ENCODE results near the gene RWDD3. TPM values are rescaled to one million over a fixed set of nuclear protein-coding genes. Genes with fewer than 3 reads are reported as not detected.
A peak's percentile ranks its signal among the peaks of the same experiment; 100 is the strongest.

RWDD3 gene, protein sequence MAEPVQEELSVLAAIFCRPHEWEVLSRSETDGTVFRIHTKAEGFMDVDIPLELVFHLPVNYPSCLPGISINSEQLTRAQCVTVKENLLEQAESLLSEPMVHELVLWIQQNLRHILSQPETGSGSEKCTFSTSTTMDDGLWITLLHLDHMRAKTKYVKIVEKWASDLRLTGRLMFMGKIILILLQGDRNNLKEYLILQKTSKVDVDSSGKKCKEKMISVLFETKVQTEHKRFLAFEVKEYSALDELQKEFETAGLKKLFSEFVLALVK
- total RNA-seq: 17.5 and 20.5 TPM in 2 replicates
- 10.3 and 15.3 TPM in 2 replicates for polyA plus RNA-seq
- polyA plus RNA-seq (2012): 10.7 and 13.5 TPM in 2 replicates
- 0.63 and 1.9 TPM in 2 replicates for polyA minus RNA-seq (ENCODE audit: low replicate concordance)

DNA sequence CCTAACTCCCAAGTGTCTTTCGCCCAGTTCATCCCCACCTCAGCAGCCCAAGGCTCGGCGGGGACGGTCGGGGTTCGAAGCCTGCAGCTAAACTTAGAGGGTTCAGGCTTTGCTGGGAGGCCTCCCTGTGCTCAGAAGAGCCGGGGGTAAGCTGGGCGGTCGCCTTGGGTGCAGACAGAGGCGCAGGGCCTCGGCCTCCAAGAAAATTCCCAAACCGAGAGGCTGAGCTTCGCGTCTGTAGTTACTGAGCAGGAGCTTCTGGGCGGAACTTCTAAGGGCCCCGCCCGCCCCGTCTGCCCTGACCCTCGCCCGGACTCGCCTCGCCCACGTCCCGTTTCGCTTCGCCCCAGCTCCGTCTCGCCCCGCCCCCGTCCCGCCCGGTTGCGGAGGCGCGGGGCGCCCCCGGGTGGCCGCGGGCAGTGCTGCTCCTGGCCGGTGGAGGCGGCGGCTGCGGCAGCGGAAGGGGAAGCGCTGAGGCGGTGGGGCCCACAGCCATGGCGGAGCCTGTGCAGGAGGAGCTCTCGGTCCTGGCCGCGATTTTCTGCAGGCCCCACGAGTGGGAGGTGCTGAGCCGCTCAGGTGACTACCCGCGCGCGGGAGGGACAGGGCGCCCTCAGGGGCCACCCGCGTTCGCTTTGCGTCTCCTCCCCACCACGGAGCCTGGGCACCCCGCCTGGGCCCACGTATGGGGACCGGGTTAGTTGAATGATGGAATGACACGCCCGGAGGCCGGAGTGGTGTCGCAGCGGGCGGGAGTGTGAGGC is at the start of gene RWDD3:
Gene RWDD3, plus strand, starts transcription at position 474 of the 764 bp plus-strand sequence. Its CDS starts 21 bp downstream, at position 495.
- peaks cover 6% of the 10 kb centered on the region for H3K79me2 ChIP-seq (ENCODE audit: control insufficient read depth, insufficient read depth, low read length)
- H3K4me1 ChIP-seq (ENCODE audit: control insufficient read depth, extremely low read depth, insufficient read depth, low read length): peaks cover 4% of the 10 kb centered on the region
- peak within 1 kb of the TSS; percentile 94 for H3K4me2 ChIP-seq (ENCODE audit: extremely low read depth, insufficient read depth, low read length)
- H2AFZ ChIP-seq (ENCODE audit: low read length): peak within 1 kb of the TSS; percentile 96
- no peaks in the 10 kb centered on the region for H4K20me1 ChIP-seq (ENCODE audit: control insufficient read depth, extremely low read depth, insufficient read depth, low read length)
- H3K9ac ChIP-seq (ENCODE audit: insufficient read depth, low read length): peak within 1 kb of the TSS; percentile 84
- H3K4me3 ChIP-seq (replicated peaks in 1 of 4; ENCODE audit: control extremely low read depth in 1 of 4, insufficient read depth in 1 of 4, low read depth in 3 of 4, low read length in 4 of 4): peak within 1 kb of the TSS; percentile 85 to 89 (median 88)
- H3K27me3 ChIP-seq (ENCODE audit: control insufficient read depth, insufficient read depth, low read length): no peaks in the 10 kb centered on the region
- peak; percentile 85 to 88 for DNase-seq (ENCODE audit: low read depth in 2 of 2)
- H3K36me3 ChIP-seq (ENCODE audit: control insufficient read depth, insufficient read depth, low read length): no peaks in the 10 kb centered on the region
- peak within 1 kb of the TSS; percentile 77 for H3K27ac ChIP-seq (ENCODE audit: insufficient read depth, low read length)
- H3K9me3 ChIP-seq (ENCODE audit: control insufficient read depth, insufficient read depth, low read depth, low read length): no peaks in the 10 kb centered on the region
- TF ChIP-seq EZH2 (IDR thresholded peaks at IDR 0.05; ENCODE audit: low read length, missing control alignments): no peak
- TF ChIP-seq, protein P1, sequence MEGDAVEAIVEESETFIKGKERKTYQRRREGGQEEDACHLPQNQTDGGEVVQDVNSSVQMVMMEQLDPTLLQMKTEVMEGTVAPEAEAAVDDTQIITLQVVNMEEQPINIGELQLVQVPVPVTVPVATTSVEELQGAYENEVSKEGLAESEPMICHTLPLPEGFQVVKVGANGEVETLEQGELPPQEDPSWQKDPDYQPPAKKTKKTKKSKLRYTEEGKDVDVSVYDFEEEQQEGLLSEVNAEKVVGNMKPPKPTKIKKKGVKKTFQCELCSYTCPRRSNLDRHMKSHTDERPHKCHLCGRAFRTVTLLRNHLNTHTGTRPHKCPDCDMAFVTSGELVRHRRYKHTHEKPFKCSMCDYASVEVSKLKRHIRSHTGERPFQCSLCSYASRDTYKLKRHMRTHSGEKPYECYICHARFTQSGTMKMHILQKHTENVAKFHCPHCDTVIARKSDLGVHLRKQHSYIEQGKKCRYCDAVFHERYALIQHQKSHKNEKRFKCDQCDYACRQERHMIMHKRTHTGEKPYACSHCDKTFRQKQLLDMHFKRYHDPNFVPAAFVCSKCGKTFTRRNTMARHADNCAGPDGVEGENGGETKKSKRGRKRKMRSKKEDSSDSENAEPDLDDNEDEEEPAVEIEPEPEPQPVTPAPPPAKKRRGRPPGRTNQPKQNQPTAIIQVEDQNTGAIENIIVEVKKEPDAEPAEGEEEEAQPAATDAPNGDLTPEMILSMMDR (conservative IDR thresholded peaks at IDR 0.05 in 1 of 2, IDR thresholded peaks at IDR 0.05 in 1 of 2; ENCODE audit: low read depth in 1 of 2, low read length in 2 of 2): peak; percentile 37 to 63

DNA sequence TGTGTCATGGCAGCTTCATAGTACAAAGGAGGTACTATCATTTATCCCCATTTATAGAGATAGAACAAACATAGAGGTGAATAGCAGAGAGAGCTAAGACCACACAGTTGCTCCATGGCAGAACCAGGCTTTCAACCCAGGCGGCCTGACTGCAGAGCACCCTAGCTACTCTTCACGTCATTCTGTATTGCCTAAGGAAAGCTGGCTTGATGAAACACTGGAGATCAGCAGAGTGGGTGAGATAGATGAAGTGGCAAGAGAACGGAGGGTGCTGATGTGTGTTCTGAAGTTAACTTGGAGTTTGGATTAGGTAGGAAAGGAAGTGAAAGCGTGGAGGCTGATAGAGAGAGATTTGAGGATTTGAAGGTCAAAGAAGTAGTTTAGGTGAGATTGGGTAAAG is 47.9 kb upstream of the RWDD3 start:
- Histone ChIP-seq H3K9ac (ENCODE audit: insufficient read depth, low read length) (no peak overlapping the region), H3K27me3 (ENCODE audit: control insufficient read depth, insufficient read depth, low read length) (no peaks in the 10 kb centered on the region), H3K36me3 (ENCODE audit: control insufficient read depth, insufficient read depth, low read length) (no peaks in the 10 kb centered on the region), H3K4me3 (replicated peaks in 1 of 4; ENCODE audit: control extremely low read depth in 1 of 4, insufficient read depth in 1 of 4, low read depth in 3 of 4, low read length in 4 of 4) (no peak overlapping the region), H4K20me1 (ENCODE audit: control insufficient read depth, extremely low read depth, insufficient read depth, low read length) (no peaks in the 10 kb centered on the region), H2AFZ (ENCODE audit: low read length) (no peak overlapping the region), H3K4me1 (ENCODE audit: control insufficient read depth, extremely low read depth, insufficient read depth, low read length) (no peaks in the 10 kb centered on the region), H3K79me2 (ENCODE audit: control insufficient read depth, insufficient read depth, low read length) (no peaks in the 10 kb centered on the region), H3K4me2 (ENCODE audit: extremely low read depth, insufficient read depth, low read length) (no peak overlapping the region), H3K27ac (ENCODE audit: insufficient read depth, low read length) (no peak overlapping the region), H3K9me3 (ENCODE audit: control insufficient read depth, insufficient read depth, low read depth, low read length) (no peaks in the 10 kb centered on the region)
- TF ChIP-seq, protein P1 (conservative IDR thresholded peaks at IDR 0.05 in 1 of 2, IDR thresholded peaks at IDR 0.05 in 1 of 2; ENCODE audit: low read depth in 1 of 2, low read length in 2 of 2): no peak
- TF ChIP-seq EZH2 (IDR thresholded peaks at IDR 0.05; ENCODE audit: low read length, missing control alignments): no peak
- no peak for DNase-seq (ENCODE audit: low read depth in 2 of 2)

DNA sequence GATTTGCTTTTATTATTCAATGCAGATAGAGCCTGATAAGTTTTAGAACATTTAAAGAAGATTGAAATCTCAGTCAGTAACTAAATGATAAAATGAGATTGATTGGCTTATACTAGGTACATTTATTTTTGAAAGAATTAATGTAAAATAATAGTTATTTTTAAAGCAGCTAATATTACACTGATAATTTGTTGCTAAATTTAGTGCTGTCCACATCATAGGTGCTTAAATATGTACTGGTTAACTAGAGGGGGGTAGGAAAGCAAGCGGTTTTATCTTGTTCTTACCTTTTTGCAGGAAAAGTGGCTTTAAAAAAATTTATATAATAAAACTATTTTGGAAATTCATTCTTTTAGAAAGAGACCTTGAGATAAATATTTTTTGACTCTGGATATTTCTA is 40.4 kb upstream of the RWDD3 start:
- no peak for DNase-seq (ENCODE audit: low read depth in 2 of 2)
- Histone ChIP-seq H3K4me2 (ENCODE audit: extremely low read depth, insufficient read depth, low read length) (no peak overlapping the region), H3K4me3 (replicated peaks in 1 of 4; ENCODE audit: control extremely low read depth in 1 of 4, insufficient read depth in 1 of 4, low read depth in 3 of 4, low read length in 4 of 4) (no peak overlapping the region), H4K20me1 (ENCODE audit: control insufficient read depth, extremely low read depth, insufficient read depth, low read length) (no peaks in the 10 kb centered on the region), H3K36me3 (ENCODE audit: control insufficient read depth, insufficient read depth, low read length) (no peaks in the 10 kb centered on the region), H3K9ac (ENCODE audit: insufficient read depth, low read length) (no peak overlapping the region), H2AFZ (ENCODE audit: low read length) (no peak overlapping the region), H3K27me3 (ENCODE audit: control insufficient read depth, insufficient read depth, low read length) (no peaks in the 10 kb centered on the region), H3K4me1 (ENCODE audit: control insufficient read depth, extremely low read depth, insufficient read depth, low read length) (no peaks in the 10 kb centered on the region), H3K9me3 (ENCODE audit: control insufficient read depth, insufficient read depth, low read depth, low read length) (no peaks in the 10 kb centered on the region), H3K27ac (ENCODE audit: insufficient read depth, low read length) (no peak overlapping the region), H3K79me2 (ENCODE audit: control insufficient read depth, insufficient read depth, low read length) (no peaks in the 10 kb centered on the region)
- TF ChIP-seq, protein P1 (conservative IDR thresholded peaks at IDR 0.05 in 1 of 2, IDR thresholded peaks at IDR 0.05 in 1 of 2; ENCODE audit: low read depth in 1 of 2, low read length in 2 of 2): no peak
- no peak for TF ChIP-seq EZH2 (IDR thresholded peaks at IDR 0.05; ENCODE audit: low read length, missing control alignments)
